DND-41 (cell line): ENCODE measurements around the gene SPSB4.

Experiments used
- ATAC-seq: fragments of 200-7000 bp; cut with Tn5 transposase; 3 replicates; pipeline ENCODE4 v1.9.1; 2021; ENCODE audit warnings: low read depth; ENCODE audit not compliant: insufficient read depth
- DNase-seq: peaks from one replicate; pipeline ENCODE4 v3.0.0-alpha.2; 2020
- H2AFZ ChIP-seq: 2 replicates; pipeline ENCODE4 v1.6.0; 2012; ENCODE audit warnings: low read depth, low read length
- H3K27ac ChIP-seq: 2 replicates; pipeline ENCODE4 v1.5.1; 2012; ENCODE audit warnings: low read length, inconsistent platforms
- H3K27me3 ChIP-seq: fragments of 200-600 bp; sonication (generic); 2 replicates; pipeline ENCODE4 v1.6.0; 2012; ENCODE audit warnings: low read length, mild to moderate bottlenecking, inconsistent platforms; ENCODE audit not compliant: insufficient read depth, poor library complexity
- H3K36me3 ChIP-seq: 2 replicates; pipeline ENCODE4 v1.5.1; 2012; ENCODE audit warnings: low read length, inconsistent platforms; ENCODE audit not compliant: insufficient read depth
- H3K4me1 ChIP-seq: 2 replicates; pipeline ENCODE4 v1.5.1; 2012; ENCODE audit warnings: mild to moderate bottlenecking, low read length; ENCODE audit not compliant: insufficient read depth
- H3K4me2 ChIP-seq: 2 replicates; pipeline ENCODE4 v1.6.0; 2012; ENCODE audit warnings: mild to moderate bottlenecking, moderate library complexity, low read length, inconsistent platforms; ENCODE audit not compliant: insufficient read depth
- H3K4me3 ChIP-seq, 2 experiments: fragments of 200-600 bp in 1 of 2; shearing (Covaris generic) in 1 of 2; 2 replicates each; pipeline ENCODE4 v1.5.1; 2012 to 2016; ENCODE audit warnings: inconsistent platforms in 2 of 2, low read length in 2 of 2, mild to moderate bottlenecking in 2 of 2, low read depth in 1 of 2, moderate library complexity in 1 of 2
- H3K79me2 ChIP-seq: 2 replicates; pipeline ENCODE4 v1.6.0; 2012; ENCODE audit warnings: low read length, inconsistent platforms; ENCODE audit not compliant: insufficient read depth
- H3K9ac ChIP-seq: 2 replicates; pipeline ENCODE4 v1.6.0; 2012; ENCODE audit warnings: low read depth, mild to moderate bottlenecking, inconsistent platforms, low read length, moderate library complexity
- H3K9me3 ChIP-seq: 2 replicates; pipeline ENCODE4 v1.5.1; 2012; ENCODE audit warnings: low read length, moderate library complexity, mild to moderate bottlenecking, inconsistent platforms; ENCODE audit not compliant: insufficient read depth, severe bottlenecking
- H4K20me1 ChIP-seq: 2 replicates; pipeline ENCODE4 v1.6.0; 2012; ENCODE audit warnings: low read length; ENCODE audit not compliant: insufficient read depth
- EZH2 ChIP-seq: IDR thresholded peaks from 3 replicates; pipeline ENCODE4 v1.6.1; 2012; ENCODE audit warnings: borderline replicate concordance, low read depth, mild to moderate bottlenecking, moderate library complexity, low read length, inconsistent platforms; ENCODE audit not compliant: severe bottlenecking
- TF ChIP-seq, protein P1 (sequence below): IDR thresholded peaks from 2 replicates; pipeline ENCODE4 v1.5.1; 2012; ENCODE audit warnings: borderline replicate concordance, low read length, moderate library complexity, mild to moderate bottlenecking; ENCODE audit not compliant: poor library complexity, severe bottlenecking; ENCODE audit errors: extremely low read depth

The SPSB4 gene

DNA sequence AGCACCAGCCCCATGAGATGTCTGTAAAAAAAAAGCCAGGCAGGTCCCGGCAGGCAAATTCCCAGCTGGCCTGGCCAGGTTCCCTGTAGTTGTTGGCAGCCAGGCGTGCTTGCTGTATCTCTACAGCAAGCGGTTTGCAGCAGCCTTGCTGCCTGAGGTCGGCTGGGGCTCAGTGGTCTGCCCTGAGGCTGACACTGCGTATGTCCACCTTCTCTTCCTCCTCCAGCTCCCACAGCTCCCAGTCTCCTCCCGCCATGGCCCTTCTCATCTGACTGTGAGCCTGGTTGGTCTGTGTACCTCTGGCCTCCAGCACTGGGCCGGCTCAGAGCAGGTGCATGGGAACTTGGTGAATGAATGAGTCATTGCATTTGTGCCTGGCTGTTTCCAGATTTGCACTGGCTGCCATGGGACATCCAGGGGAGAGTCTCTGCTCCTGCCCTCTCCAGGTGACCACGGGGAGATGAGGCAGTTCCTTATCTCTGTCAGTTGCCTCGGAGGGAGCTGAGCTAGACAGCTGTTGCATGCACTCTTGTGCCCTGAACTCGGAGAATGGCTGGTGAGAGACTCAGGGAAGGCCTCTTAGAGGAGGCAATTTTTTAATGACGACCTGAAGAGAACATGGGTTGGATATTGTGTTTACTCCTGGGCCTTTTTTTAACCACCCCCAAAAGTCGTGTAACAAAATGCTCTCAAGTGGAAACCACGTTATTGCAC lies 43.0 kb downstream of the SPSB4 start:
- H3K27me3 ChIP-seq, result no peaks in the 10 kb centered on the region
- ATAC-seq (no peak), DNase-seq (no peak)
- H3K4me3 ChIP-seq, result no peak overlapping the region
- H3K27ac ChIP-seq, result no peak overlapping the region
- TF ChIP-seq, protein P1, sequence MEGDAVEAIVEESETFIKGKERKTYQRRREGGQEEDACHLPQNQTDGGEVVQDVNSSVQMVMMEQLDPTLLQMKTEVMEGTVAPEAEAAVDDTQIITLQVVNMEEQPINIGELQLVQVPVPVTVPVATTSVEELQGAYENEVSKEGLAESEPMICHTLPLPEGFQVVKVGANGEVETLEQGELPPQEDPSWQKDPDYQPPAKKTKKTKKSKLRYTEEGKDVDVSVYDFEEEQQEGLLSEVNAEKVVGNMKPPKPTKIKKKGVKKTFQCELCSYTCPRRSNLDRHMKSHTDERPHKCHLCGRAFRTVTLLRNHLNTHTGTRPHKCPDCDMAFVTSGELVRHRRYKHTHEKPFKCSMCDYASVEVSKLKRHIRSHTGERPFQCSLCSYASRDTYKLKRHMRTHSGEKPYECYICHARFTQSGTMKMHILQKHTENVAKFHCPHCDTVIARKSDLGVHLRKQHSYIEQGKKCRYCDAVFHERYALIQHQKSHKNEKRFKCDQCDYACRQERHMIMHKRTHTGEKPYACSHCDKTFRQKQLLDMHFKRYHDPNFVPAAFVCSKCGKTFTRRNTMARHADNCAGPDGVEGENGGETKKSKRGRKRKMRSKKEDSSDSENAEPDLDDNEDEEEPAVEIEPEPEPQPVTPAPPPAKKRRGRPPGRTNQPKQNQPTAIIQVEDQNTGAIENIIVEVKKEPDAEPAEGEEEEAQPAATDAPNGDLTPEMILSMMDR, result no peak
- H2AFZ ChIP-seq, result no peak overlapping the region
- H3K4me1 ChIP-seq, result no peaks in the 10 kb centered on the region
- peaks cover 14% of the 10 kb centered on the region for H3K36me3 ChIP-seq
- peaks cover 3% of the 10 kb centered on the region for H3K79me2 ChIP-seq
- no peak overlapping the region for H3K9ac ChIP-seq
- peaks cover 15% of the 10 kb centered on the region for H4K20me1 ChIP-seq
- no peaks in the 10 kb centered on the region for H3K9me3 ChIP-seq
- no peak overlapping the region for H3K4me2 ChIP-seq

DNA sequence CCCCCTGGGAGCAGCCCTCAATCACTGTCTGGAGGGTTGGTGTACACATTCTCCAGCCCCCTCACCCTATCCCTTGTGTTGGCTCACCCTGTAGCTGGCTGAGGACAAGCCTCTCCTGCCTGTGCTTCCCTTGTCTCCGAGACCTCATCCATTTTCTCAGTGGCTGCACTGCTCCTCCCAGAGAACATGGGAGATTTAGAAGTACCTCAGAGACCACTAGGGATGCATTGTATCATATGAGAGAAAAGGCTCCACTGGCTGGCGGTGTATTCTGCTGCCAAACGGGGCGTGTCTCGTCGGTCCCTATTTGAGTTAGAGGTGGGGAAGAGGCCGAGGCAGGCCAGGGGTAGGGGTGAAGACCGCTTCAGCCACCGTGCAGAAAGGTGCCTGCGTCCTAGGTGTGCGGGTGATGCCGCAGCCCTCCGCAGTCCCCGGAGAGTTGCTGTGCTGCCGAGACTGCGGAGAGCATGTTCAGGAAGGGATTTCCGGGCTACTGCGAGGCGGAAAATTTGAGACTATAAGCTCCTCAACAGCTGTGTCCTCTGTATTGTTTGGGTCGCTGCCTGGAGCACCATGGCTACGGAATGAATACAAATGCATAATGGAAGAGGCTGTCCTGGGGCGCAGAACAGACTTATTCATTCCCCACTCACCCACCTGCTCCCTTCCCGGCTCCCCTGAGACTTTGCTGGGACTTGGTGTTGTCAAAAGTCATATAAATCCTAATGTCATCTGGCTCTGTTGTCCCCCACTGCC lies 43.8 kb downstream of the SPSB4 start:
- H3K27me3 ChIP-seq, result no peaks in the 10 kb centered on the region
- ATAC-seq, result no peak

DNA sequence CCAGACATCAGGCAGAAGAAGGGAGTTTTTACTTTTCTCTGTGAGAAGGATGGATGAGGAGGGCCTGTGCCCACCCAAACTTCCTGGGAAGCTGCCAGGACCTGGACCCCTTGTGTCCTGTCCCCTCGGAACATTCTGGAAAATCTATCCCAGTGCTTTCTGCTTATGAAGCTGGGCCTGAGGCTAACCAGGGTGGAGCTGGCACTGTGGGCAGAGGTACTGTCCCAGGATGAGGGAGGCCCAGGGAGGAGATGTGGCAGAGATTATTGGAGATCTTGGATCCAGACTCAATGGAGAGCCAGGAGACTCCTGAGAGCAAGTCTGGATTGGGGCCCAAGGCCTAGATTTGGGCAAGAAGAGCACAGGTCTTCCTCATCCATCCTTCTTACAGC lies 44.4 kb downstream of the SPSB4 start:
- Histone ChIP-seq H3K4me2 (no peak overlapping the region), H4K20me1 (peaks cover 12% of the 10 kb centered on the region), H3K9ac (no peak overlapping the region), H2AFZ (no peak overlapping the region), H3K79me2 (peaks cover 3% of the 10 kb centered on the region), H3K36me3 (peaks cover 15% of the 10 kb centered on the region), H3K4me1 (no peaks in the 10 kb centered on the region), H3K9me3 (no peaks in the 10 kb centered on the region), H3K27ac (no peak overlapping the region), H3K27me3 (no peaks in the 10 kb centered on the region), H3K4me3 (no peak overlapping the region)
- ATAC-seq (no peak), DNase-seq (no peak)
- TF ChIP-seq, protein P1, result no peak
- no peak for TF ChIP-seq EZH2

More for the DNA sequence above, 43.8 kb downstream of the SPSB4 start:
- H3K36me3 ChIP-seq, result peaks cover 15% of the 10 kb centered on the region
- TF ChIP-seq, protein P1, result no peak
- no peak for TF ChIP-seq EZH2
- no peaks in the 10 kb centered on the region for H3K4me1 ChIP-seq
- H3K27ac ChIP-seq, result no peak overlapping the region
- H2AFZ ChIP-seq, result no peak overlapping the region
- H4K20me1 ChIP-seq, result peaks cover 12% of the 10 kb centered on the region
- H3K4me3 ChIP-seq, result no peak overlapping the region
- no peak overlapping the region for H3K9ac ChIP-seq
- DNase-seq, result no peak
- peaks cover 3% of the 10 kb centered on the region for H3K79me2 ChIP-seq
- no peaks in the 10 kb centered on the region for H3K9me3 ChIP-seq
- no peak overlapping the region for H3K4me2 ChIP-seq
